Measurements from ENCODE around the gene HOXB8.

HOXB8 gene

DNA sequence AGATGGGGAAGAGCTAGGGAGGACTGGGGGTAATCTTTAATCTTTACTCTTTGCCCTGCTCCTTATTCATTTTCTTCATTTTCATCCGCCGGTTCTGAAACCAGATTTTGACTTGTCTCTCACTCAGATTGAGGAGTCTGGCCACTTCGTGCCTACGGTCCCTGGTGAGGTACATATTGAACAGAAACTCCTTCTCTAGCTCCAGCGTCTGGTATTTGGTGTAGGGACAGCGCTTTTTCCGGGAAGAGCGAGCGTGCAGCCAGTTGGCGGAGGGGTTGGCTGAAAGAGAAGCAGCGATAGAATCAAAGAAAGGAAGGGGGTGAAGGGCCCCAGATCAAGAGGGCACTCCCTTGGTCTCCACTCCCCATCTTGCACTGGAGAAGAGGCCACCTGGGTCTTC is 7.8 kb upstream of the HOXB8 start:
- peaks cover 99% of the 10 kb centered on the region for H3K27me3 Mint-ChIP-seq
- intact Hi-C loops (cut with micrococcal nuclease), result no loop called here

DNA sequence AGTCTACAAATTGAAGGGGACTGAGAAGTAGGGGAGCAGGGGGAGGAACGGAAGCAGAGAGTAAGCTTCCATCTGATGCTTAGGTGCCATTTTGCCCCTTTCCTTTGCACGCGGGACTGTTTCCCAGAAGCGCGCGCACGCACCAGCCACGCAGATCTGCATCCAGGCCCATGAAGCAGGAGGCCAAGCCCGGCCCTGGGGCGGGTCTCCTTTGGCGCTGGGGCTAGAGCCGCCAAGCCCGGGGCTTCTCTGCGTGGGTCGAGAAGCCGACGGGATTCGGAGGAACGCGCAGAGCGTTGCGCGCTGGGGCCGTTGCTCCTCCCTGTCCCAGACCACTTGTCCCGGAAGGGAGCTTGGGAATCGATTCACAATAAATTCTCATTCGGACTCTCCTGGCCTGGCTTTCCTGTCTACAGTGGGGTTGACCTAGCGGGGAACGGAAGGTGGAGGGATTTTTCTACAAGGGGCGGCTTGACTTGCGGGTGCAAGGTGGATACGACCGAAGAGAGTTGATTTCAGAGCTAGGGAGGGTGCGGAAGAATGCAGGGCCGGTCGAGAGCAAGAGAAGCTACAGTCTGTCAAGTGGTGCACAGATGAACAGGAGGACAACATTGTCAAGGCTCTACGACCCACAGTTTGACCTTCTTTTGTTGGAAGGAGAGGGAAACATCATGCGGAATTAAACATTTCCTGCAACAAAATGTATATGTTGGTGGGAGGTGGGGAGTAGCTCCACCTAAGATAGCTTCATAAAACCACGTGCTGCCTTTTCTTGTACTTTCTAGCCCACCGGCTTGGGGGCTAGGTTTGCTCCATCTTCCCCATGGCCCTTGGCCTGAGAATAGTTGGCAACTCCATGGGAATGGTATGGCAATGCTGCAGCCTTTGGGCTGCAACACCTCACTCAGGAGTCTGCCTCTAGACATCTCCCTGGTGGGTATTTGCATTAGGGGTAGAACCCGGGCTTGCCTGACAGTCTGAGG is 6.6 kb upstream of the HOXB8 start:
- Mint-ChIP-seq H3K36me3 (ENCODE audit: low read depth) (no peaks in the 10 kb centered on the region), H3K27me3 (peaks cover 99% of the 10 kb centered on the region), H3K4me1 (ENCODE audit: low read depth) (peaks cover 7% of the 10 kb centered on the region), H3K4me3 (no peak overlapping the region), H3K27ac (no peak overlapping the region), H3K9me3 (no peaks in the 10 kb centered on the region)
- intact Hi-C loops (cut with micrococcal nuclease), result no loop called here

More for the DNA sequence above, 7.8 kb upstream of the HOXB8 start:
- peaks cover 7% of the 10 kb centered on the region for H3K4me1 Mint-ChIP-seq (ENCODE audit: low read depth)
- H3K4me3 Mint-ChIP-seq, result no peak overlapping the region
- no peaks in the 10 kb centered on the region for H3K36me3 Mint-ChIP-seq (ENCODE audit: low read depth)
- no peaks in the 10 kb centered on the region for H3K9me3 Mint-ChIP-seq
- no peak overlapping the region for H3K27ac Mint-ChIP-seq

DNA sequence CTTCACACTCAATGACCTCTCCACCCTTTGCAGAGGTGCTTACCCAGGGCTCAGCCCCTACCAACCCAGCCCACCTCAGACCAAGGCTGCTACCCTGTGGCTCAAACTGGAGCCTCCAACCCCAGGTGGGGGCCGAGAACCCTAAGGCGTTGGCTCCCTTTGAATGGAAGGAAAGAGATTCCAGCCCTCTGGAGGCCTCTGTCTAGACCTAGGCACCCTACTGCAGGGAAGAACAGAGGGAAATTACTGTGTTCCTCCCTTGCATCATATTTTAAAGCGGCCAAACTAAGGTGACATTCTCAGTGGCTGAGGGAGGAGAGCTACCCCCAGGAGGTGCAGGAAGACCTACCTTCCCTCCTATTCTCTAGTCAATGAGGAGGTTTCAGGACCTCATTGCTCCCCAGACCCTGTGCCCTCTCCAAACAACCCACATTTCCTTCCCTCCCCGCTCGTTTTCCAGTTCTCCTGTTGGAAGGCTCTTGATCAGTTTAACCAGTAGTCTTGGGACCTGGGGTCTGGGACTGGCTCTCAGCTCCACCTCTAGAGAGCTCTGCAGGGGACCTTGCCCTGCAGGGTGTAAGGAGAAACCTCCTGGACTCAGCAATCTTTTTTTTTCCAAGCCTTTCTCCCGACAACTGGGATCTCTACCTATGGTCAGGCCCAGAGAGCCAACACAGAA is 5.5 kb upstream of the HOXB8 start:
- intact Hi-C loops (cut with micrococcal nuclease), result no loop called here
- Mint-ChIP-seq H3K9me3 (no peaks in the 10 kb centered on the region), H3K27ac (no peak overlapping the region), H3K36me3 (ENCODE audit: low read depth) (no peaks in the 10 kb centered on the region), H3K27me3 (peaks cover 100% of the 10 kb centered on the region), H3K4me1 (ENCODE audit: low read depth) (peaks cover 4% of the 10 kb centered on the region), H3K4me3 (no peak overlapping the region)

DNA sequence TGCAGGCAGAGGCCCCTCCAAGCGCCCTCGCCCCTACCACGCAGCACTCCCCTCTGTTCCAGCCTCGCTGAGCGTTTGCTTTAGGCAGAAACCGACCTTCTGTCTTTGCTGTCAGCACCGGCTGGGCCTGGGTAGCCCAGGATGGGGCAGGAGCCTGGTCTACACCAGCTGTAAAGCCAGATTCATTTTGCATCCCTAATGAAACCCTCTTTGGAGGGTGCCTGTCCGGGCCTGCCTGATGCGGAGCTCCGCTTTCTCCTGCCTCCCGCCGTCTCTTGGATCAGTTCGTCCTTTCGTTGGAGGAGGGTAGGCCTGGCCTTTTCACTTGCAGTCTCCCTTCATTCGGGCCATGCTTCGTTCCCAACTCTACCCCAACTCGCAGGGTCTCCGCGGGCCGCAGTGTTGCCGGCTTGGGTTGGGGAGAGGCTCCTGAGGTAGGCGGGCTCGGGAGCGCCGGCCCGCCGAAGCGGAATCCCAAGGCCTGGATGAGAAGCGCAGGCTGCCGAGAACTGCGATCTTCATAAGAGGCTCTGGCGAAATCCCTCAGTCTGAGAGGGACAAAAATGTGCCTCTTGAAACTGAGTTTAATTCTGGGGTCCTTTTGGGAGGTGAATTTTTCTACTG is 4.8 kb upstream of the HOXB8 start:
- intact Hi-C loops (cut with micrococcal nuclease), result loop anchor here (2.0 to 10.0 kb wide), 2 partner anchors 313 to 595 kb away; no protein-coding TSS in a partner anchor
- H3K27me3 Mint-ChIP-seq, result peaks cover 100% of the 10 kb centered on the region

DNA sequence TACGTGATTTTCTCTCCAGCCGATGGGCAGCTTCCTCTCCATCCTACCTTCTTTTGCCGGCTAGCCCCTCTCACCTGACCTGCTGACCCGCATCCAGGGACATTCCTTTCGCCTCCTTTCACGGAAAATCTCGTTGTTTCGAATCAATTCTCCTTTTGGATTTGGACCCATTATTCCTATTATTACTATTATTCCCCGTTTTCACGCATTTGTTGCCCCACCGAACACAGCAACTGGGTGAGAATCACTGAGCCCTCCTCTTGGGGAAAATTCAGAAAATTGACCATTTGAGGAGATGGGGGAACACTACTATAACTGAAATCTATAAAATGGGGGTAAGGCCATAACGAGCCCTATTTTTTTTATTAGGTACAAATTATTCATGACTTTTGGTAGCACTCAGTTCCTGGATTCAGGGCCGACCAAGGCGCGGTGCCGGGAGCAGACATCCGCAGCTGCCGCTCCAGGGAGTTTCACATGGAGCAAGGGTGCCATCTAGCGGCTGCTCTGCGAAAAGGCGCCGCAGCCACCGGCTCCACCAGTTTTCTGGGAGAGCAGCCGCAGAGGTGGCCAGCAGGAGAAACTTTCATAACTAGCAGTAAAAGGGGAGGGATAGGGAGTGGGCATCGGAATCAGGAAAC is 3.3 kb upstream of the HOXB8 start:
- H3K27ac Mint-ChIP-seq, result no peak overlapping the region
- intact Hi-C loops (cut with micrococcal nuclease), result loop anchor here (1.0 to 10.0 kb wide), 3 partner anchors 282 to 594 kb away; no protein-coding TSS in a partner anchor
- H3K4me1 Mint-ChIP-seq (ENCODE audit: low read depth), result peaks cover 16% of the 10 kb centered on the region
- no peaks in the 10 kb centered on the region for H3K36me3 Mint-ChIP-seq (ENCODE audit: low read depth)
- H3K27me3 Mint-ChIP-seq, result peaks cover 99% of the 10 kb centered on the region
- H3K9me3 Mint-ChIP-seq, result no peaks in the 10 kb centered on the region
- H3K4me3 Mint-ChIP-seq, result no peak overlapping the region

More for the DNA sequence above, 4.8 kb upstream of the HOXB8 start:
- Mint-ChIP-seq H3K9me3 (no peaks in the 10 kb centered on the region), H3K27ac (no peak overlapping the region), H3K4me1 (ENCODE audit: low read depth) (peaks cover 3% of the 10 kb centered on the region), H3K36me3 (ENCODE audit: low read depth) (no peaks in the 10 kb centered on the region), H3K4me3 (no peak overlapping the region)

DNA sequence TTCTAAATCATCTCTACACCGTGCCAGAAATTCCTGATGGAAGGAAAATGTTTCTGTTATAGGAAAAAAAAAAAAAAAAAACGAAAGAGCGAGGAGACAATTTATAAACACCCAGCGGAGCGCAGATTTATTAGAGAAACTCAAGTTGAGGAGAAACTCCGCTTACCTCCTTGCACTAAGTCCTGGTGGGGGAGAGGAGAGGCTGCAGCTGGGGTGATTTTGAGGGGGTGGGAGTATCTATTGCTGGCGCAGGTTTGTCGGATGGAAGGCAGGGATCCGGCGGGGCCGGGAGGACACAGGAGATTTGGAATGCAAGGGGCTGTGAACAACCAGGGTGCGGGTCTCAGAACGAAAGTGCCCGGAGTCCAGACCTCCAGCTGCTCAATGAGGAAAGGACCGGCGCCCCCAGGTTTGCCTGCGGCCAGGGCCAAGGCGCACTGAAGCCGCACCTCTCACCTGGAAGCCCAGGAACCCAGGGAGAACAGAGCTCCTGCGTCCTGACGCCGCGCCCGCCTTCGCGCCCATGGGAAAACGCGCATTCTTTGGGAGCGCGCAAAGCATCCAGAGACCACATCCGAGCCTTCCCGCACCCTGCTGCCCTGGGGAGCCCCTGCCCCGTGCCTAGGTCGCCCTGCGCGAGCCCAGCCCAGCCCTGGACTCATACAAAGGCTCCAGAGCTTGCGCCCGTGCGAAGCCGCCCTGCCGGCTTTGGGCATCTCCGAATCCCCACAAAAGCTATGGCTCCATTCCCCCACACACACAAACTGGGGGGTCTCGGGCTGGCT is 2.6 kb upstream of the HOXB8 start:
- peaks cover 23% of the 10 kb centered on the region for H3K4me1 Mint-ChIP-seq (ENCODE audit: low read depth)
- H3K27ac Mint-ChIP-seq, result no peak overlapping the region
- intact Hi-C loops (cut with micrococcal nuclease), result loop anchor here (1.0 to 10.0 kb wide), 3 partner anchors 281 to 593 kb away; no protein-coding TSS in a partner anchor
- H3K9me3 Mint-ChIP-seq, result no peaks in the 10 kb centered on the region
- H3K36me3 Mint-ChIP-seq (ENCODE audit: low read depth), result no peaks in the 10 kb centered on the region
- peaks cover 97% of the 10 kb centered on the region for H3K27me3 Mint-ChIP-seq
- H3K4me3 Mint-ChIP-seq, result no peak overlapping the region

DNA sequence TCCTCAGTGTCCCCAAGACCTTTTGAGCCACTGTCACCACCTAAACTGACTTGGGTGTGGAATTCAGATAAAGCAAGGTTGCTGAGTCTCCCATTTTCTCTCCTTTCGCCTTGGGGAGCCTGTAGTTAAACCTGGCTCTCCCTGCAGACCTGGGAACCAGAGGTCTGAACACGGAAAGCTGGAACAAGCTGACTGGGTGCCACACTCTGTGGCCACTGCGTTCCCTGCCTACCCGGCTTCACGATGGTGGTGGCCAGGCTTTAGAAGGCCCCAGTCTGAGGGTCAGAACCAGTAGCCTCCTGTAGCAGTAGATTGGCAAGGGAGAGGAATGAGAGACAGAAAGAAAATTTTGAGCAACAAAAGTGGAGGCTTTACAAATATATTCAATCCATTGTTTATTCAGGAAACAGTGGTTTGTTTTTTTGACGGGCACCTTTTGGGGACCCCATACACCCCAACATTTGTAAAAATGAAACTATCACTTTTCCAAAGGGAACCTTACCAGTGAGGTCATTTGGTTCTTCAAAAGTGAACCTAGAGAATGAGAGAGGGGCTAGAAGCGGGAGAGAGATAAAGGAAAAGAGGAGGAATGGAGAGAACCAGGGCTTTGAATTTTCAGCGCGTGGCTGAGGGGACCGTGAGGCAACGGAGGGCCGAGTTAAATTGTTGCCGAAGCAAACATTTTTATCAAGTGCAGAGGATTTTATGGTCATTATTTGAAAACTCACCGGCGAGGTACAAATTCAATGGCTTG is 1.8 kb upstream of the HOXB8 start:
- peaks cover 97% of the 10 kb centered on the region for H3K27me3 Mint-ChIP-seq
- H3K4me1 Mint-ChIP-seq (ENCODE audit: low read depth), result peaks cover 31% of the 10 kb centered on the region
- intact Hi-C loops (cut with micrococcal nuclease), result loop anchor here (10.0 kb wide), 1 partner anchor 592 kb away; no protein-coding TSS in a partner anchor
- no peaks in the 10 kb centered on the region for H3K9me3 Mint-ChIP-seq
- H3K27ac Mint-ChIP-seq, result no peak overlapping the region
- no peak overlapping the region for H3K4me3 Mint-ChIP-seq
- no peaks in the 10 kb centered on the region for H3K36me3 Mint-ChIP-seq (ENCODE audit: low read depth)

DNA sequence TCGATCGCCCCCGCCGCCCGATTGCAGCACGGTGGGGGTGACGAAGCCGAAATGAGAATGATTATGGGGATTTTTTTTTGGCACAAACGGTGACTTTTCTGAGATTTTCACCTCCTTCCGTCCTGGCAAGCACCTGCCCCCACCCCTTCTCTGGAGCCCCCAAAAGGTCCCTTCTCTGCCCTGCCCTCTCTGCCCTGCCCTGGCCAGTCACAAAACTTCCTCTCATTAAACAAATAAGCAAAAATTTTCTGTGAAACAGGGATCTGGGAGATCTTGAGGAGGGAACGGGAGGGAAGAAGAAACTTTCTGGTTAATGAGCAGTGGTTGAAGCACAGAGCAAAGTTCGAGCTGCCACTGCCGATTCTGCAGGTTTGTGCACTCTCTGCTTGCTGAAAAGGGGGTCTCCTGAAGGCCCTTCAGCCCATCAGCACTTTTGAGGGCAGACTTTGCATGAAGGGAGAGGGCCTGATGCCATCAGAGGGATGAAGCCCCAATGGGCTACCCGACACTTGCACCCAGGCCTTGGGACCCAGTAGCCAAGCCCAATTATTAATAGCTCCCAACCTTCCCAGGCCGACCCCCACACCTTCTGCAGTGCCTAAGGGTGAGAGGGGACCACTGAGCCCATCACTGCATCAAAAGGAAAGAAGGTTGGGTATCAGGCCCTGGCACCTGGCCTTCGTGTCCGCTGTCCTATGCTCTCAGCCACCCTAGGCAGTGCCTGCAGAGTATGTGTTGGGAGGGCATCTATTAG is 1.0 kb upstream of the HOXB8 start:
- no peak overlapping the region for H3K27ac Mint-ChIP-seq
- H3K4me1 Mint-ChIP-seq (ENCODE audit: low read depth), result peaks cover 38% of the 10 kb centered on the region
- H3K27me3 Mint-ChIP-seq, result peaks cover 97% of the 10 kb centered on the region
- no peaks in the 10 kb centered on the region for H3K36me3 Mint-ChIP-seq (ENCODE audit: low read depth)
- H3K4me3 Mint-ChIP-seq, result no peak overlapping the region
- no peaks in the 10 kb centered on the region for H3K9me3 Mint-ChIP-seq
- intact Hi-C loops (cut with micrococcal nuclease), result loop anchor here (10.0 kb wide), 1 partner anchor 591 kb away; no protein-coding TSS in a partner anchor

DNA sequence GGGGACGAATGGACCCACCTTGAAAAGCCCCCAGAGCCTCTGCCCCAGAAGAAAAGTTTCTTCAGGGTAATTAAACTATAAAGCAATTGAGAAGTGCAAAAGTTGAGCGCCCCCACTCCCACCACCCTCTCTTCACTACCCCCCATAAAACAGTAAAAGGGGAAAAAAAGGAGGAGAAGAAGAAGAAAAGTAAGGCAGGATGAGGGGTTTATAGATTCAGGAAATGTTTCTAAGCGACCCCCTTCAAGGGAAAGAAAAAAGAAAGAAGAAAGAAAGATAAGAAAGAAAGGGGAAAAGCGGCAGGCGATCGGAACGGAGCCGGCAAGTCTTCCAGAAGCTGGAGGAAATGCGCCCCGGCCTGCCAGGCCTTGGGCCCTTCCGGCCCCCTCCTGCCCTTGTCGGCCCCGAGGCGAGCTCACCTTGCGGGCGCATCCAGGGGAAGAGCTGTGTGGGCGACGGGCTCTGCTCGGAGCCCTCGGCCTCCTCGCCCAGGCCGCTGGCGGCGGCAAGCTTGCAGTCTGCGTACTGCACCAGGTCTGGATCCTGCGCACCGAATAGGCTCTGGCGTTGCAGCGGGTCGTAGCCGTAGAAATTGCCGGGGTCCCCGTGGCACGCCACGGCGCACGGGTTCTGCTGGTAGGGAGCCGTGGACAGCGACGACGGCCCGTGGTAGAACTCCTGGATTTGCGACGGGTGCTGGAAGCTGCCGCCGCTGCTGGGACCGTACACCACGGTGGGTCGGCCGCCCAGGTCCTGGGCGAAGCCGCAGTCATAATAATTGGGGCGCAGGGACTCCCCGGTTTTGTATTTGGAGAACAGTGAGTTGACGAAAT is 1.0 kb downstream of the HOXB8 start:
- H3K4me3 Mint-ChIP-seq, result no peak overlapping the region
- H3K4me1 Mint-ChIP-seq (ENCODE audit: low read depth), result peaks cover 42% of the 10 kb centered on the region
- H3K27ac Mint-ChIP-seq, result no peak overlapping the region
- intact Hi-C loops (cut with micrococcal nuclease), result loop anchor here (10.0 kb wide), 1 partner anchor 589 kb away; no protein-coding TSS in a partner anchor
- H3K27me3 Mint-ChIP-seq, result peaks cover 97% of the 10 kb centered on the region
- no peaks in the 10 kb centered on the region for H3K36me3 Mint-ChIP-seq (ENCODE audit: low read depth)
- no peaks in the 10 kb centered on the region for H3K9me3 Mint-ChIP-seq

DNA sequence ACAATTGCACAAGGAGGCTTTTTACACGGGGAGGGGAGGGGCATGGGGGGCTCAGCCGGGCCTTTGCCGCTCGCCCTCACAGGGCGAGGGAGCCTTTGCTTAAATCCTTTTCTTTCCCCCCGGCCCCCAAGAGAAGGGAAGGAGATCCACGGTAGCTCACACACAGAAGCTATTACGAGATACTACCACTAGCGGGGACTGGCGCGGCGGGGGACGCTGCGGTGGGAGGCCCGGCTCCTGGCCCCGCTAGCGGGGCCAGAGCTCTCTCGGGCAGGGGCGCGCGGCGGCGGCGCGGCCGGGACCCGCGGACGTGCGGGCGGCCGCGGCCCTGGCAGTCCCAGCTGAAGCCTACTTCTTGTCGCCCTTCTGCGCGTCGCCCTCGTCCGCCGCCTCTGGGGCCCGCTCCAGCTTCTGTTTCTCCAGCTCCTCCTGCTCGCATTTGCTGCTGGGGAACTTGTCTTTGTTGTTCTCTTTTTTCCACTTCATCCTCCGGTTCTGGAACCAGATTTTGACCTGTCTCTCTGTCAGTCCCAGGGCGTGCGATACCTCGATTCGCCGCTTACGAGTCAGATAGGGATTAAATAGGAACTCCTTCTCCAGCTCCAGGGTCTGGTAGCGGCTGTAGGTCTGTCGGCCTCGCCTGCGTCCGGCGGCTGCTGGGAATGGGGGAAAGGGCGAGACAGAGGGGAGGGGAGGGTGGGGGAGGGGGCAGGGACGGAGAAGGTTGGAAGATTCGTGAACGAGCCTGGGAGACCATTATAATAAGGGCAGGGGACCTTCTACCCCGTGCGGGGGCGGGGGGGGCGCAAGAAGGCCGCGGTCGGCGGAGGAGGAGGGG is 2.0 kb downstream of the HOXB8 start:
- intact Hi-C loops (cut with micrococcal nuclease), result loop anchor here (10.0 kb wide), 1 partner anchor 588 kb away; no protein-coding TSS in a partner anchor
- no peaks in the 10 kb centered on the region for H3K36me3 Mint-ChIP-seq (ENCODE audit: low read depth)
- peaks cover 42% of the 10 kb centered on the region for H3K4me1 Mint-ChIP-seq (ENCODE audit: low read depth)
- H3K9me3 Mint-ChIP-seq, result no peaks in the 10 kb centered on the region
- H3K4me3 Mint-ChIP-seq, result peak overlapping the region; percentile 59
- H3K27me3 Mint-ChIP-seq, result peaks cover 97% of the 10 kb centered on the region
- H3K27ac Mint-ChIP-seq, result no peak overlapping the region
